ENCODE results near the gene FOXL3. TPM values are rescaled to one million over a fixed set of nuclear protein-coding genes. Genes with fewer than 3 reads are reported as not detected.

Gene FOXL3
- total RNA-seq, 1 experiment from 2014 or later = not detected

DNA sequence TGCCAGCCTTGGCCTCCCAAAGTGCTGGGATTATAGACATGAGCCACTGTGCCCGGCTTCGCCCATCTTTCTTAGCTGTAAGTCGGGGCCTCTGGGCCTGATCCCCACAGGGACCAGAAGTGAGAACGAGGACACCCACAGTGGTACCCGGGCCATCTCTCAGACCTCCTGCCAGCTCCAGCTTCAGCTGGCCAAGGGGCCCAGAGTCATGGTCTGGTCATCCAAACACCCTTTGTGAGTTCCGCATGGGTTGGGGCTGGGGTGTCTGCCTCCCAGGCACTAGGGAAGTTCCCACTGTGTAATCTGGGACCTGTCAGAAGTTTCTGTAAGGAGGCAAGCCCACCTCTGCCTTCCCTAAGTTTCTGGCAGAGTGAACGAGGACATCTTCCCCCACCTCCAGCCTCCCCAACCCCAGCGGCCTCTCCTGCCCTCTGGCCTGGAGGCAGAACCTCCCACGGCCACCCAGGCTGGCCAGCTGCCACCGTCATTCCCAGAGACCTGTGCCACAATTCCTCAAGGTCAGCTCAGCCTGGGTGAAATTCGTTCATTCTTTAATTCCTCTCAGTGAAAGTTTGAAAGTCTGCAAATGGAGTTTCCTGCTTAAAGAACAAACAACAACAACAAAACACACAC, 19.5 kb upstream of the FOXL3 start (continued):
- TF ChIP-seq, protein P1, sequence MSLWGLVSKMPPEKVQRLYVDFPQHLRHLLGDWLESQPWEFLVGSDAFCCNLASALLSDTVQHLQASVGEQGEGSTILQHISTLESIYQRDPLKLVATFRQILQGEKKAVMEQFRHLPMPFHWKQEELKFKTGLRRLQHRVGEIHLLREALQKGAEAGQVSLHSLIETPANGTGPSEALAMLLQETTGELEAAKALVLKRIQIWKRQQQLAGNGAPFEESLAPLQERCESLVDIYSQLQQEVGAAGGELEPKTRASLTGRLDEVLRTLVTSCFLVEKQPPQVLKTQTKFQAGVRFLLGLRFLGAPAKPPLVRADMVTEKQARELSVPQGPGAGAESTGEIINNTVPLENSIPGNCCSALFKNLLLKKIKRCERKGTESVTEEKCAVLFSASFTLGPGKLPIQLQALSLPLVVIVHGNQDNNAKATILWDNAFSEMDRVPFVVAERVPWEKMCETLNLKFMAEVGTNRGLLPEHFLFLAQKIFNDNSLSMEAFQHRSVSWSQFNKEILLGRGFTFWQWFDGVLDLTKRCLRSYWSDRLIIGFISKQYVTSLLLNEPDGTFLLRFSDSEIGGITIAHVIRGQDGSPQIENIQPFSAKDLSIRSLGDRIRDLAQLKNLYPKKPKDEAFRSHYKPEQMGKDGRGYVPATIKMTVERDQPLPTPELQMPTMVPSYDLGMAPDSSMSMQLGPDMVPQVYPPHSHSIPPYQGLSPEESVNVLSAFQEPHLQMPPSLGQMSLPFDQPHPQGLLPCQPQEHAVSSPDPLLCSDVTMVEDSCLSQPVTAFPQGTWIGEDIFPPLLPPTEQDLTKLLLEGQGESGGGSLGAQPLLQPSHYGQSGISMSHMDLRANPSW (CRISPR knock-in tag; conservative IDR thresholded peaks at IDR 0.05; ENCODE audit: low read depth) = no peak
- TF ChIP-seq, protein P2, sequence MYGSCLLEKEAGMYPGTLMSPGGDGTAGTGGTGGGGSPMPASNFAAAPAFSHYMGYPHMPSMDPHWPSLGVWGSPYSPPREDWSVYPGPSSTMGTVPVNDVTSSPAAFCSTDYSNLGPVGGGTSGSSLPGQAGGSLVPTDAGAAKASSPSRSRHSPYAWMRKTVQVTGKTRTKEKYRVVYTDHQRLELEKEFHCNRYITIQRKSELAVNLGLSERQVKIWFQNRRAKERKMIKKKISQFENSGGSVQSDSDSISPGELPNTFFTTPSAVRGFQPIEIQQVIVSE (CRISPR knock-in tag; IDR thresholded peaks at IDR 0.05; ENCODE audit: borderline replicate concordance) = no peak
- TF ChIP-seq, protein P3, sequence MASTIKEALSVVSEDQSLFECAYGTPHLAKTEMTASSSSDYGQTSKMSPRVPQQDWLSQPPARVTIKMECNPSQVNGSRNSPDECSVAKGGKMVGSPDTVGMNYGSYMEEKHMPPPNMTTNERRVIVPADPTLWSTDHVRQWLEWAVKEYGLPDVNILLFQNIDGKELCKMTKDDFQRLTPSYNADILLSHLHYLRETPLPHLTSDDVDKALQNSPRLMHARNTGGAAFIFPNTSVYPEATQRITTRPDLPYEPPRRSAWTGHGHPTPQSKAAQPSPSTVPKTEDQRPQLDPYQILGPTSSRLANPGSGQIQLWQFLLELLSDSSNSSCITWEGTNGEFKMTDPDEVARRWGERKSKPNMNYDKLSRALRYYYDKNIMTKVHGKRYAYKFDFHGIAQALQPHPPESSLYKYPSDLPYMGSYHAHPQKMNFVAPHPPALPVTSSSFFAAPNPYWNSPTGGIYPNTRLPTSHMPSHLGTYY (CRISPR knock-in tag; IDR thresholded peaks at IDR 0.05) = no peak
- TF ChIP-seq, protein P4, sequence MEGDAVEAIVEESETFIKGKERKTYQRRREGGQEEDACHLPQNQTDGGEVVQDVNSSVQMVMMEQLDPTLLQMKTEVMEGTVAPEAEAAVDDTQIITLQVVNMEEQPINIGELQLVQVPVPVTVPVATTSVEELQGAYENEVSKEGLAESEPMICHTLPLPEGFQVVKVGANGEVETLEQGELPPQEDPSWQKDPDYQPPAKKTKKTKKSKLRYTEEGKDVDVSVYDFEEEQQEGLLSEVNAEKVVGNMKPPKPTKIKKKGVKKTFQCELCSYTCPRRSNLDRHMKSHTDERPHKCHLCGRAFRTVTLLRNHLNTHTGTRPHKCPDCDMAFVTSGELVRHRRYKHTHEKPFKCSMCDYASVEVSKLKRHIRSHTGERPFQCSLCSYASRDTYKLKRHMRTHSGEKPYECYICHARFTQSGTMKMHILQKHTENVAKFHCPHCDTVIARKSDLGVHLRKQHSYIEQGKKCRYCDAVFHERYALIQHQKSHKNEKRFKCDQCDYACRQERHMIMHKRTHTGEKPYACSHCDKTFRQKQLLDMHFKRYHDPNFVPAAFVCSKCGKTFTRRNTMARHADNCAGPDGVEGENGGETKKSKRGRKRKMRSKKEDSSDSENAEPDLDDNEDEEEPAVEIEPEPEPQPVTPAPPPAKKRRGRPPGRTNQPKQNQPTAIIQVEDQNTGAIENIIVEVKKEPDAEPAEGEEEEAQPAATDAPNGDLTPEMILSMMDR (IDR thresholded peaks at IDR 0.05) = no peak
- TF ChIP-seq TEAD4 (CRISPR knock-in tag; IDR thresholded peaks at IDR 0.05) (no peak), ZNF121 (CRISPR knock-in tag; IDR thresholded peaks at IDR 0.05) (no peak), SMAD4 (CRISPR knock-in tag; IDR thresholded peaks at IDR 0.05) (no peak), CREM (CRISPR knock-in tag; IDR thresholded peaks at IDR 0.05) (no peak)

DNA sequence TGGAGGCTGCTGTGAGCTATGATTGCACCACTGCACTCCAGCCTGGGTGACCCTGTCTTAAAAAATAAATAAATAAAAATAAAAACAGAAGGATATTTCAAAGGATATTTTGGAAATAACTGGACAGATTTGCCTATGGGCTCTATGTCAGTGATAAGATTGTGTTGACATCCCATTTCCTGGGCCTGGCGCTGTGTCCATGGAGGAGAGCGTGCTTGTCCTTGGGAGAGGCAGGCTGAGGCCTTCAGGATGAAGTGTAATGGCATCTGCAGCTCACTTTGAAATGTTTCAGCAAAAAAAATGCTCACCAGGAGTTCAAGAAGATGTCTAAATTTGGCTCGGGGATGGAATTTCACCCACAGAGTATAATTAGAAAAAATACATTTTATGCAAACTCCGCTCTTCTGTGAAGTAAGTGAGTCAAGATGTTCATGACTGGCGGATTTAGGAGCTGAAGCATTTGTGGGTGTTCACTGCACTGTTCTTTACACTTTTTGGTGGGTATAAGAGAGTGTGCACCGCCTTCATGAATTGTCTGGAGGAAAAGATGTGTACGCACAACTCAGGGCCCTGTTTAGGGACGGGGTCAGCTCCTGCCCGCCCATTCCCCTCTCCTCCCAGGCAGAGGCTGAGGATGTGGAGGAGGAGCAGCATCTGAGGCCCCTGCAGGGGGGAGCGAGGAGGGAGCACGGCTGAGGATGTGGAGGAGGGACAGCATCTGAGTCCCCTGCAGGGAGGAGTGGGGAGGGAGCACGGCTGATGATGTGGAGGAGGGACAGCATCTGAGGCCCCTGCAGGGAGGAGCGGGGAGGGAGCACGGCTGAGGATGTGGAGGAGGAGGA, 18.5 kb upstream of the FOXL3 start:
- peaks cover 33% of the 10 kb centered on the region for H3K27me3 Mint-ChIP-seq (ENCODE audit: low read depth)
- H3K9me3 Mint-ChIP-seq = peaks cover 62% of the 10 kb centered on the region
- ATAC-seq (no peak), DNase-seq (ENCODE audit: low spot score) (no peak)
- peaks cover 47% of the 10 kb centered on the region for H3K36me3 Mint-ChIP-seq
- no peaks in the 10 kb centered on the region for H3K4me1 Mint-ChIP-seq
- H3K27ac Mint-ChIP-seq = no peak overlapping the region
- POLR2A ChIA-PET = no interaction called here
- CTCF ChIA-PET = no interaction called here
- no peak for TF ChIP-seq NFE2L1 (CRISPR knock-in tag; IDR thresholded peaks at IDR 0.05)
- TF ChIP-seq ZNF263 (CRISPR knock-in tag; IDR thresholded peaks at IDR 0.05; ENCODE audit: low read depth) = peak; percentile 64; the same call in 1 of the 2 replicates
- H3K4me3 Mint-ChIP-seq = no peak overlapping the region

DNA sequence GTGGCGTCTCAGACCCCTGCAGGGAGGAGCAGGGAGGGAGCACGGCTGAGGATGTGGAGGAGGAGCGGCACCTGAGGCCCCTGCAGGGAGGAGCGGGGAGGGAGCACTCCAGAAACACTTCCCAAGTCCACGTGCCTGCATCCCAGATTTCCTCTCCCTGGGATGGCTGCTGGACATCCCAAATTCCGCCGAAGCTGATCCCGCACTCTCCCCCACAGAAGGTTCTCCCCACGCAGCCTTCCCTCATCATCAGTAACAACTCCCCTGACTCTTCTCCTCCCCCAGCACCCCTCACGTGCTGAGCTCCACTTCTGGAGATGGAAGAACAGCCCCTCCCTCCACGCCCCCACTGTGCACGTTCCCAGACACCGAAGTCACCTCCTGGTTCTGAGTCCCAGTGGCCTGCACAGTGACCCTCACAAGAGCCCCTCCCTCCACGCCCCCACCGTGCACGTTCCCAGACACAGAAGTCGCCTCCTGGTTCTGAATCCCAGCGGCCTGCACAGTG, 17.8 kb upstream of the FOXL3 start:
- Mint-ChIP-seq H3K27ac (no peak overlapping the region), H3K27me3 (ENCODE audit: low read depth) (peaks cover 33% of the 10 kb centered on the region), H3K36me3 (peaks cover 47% of the 10 kb centered on the region), H3K4me3 (no peak overlapping the region), H3K4me1 (no peaks in the 10 kb centered on the region), H3K9me3 (peaks cover 64% of the 10 kb centered on the region)
- DNase-seq (ENCODE audit: low spot score) (no peak), ATAC-seq (no peak)
- ChIA-PET POLR2A (no interaction called here), CTCF (no interaction called here)
- TF ChIP-seq GTF2I (CRISPR knock-in tag; conservative IDR thresholded peaks at IDR 0.05) = no peak
- TF ChIP-seq, protein P1 (CRISPR knock-in tag; conservative IDR thresholded peaks at IDR 0.05; ENCODE audit: low read depth) = no peak
